Tibial nerve (tissue), 4 donors: ENCODE data around the gene CCDC70. TPM values are rescaled to one million over a fixed set of nuclear protein-coding genes. Genes with fewer than 3 reads are reported as not detected.

Source experiments
- DNase-seq, 2 donors: peaks; one replicate each; pipeline ENCODE4 v3.0.0-alpha.2; 2019; ENCODE audit warnings: low spot score in 2 of 2
- H3K27ac ChIP-seq, 4 donors: fragments of 200-600 bp; sonication (generic) in 3 of 4; one replicate each; pipeline ENCODE4 v1.5.1; 2017 to 2019; ENCODE audit warnings: mild to moderate bottlenecking in 1 of 4
- H3K27me3 ChIP-seq, 2 donors: fragments of 200-600 bp; sonication (generic) in 1 of 2; one replicate each; pipeline versions ENCODE4 v1.5.1 to v1.6.0; 2017 to 2019
- H3K36me3 ChIP-seq, 3 donors: fragments of 200-600 bp; sonication (generic); one replicate each; pipeline ENCODE4 v1.5.1; 2018 to 2019
- H3K4me1 ChIP-seq, 4 donors: fragments of 200-600 bp; sonication (generic) in 3 of 4; one replicate each; pipeline ENCODE4 v1.5.1; 2017 to 2019
- H3K4me3 ChIP-seq, 4 donors: fragments of 200-600 bp; sonication (generic) in 3 of 4; one replicate each; pipeline ENCODE4 v1.5.1; 2017 to 2019; ENCODE audit warnings: mild to moderate bottlenecking in 1 of 4, moderate library complexity in 1 of 4
- H3K9me3 ChIP-seq, 4 donors: fragments of 200-600 bp; sonication (generic) in 3 of 4; one replicate each; pipeline ENCODE4 v1.5.1; 2017 to 2019
- EP300 ChIP-seq, 2 donors: sonication (generic); formaldehyde crosslinking; IDR thresholded peaks; one replicate each; pipeline ENCODE4 v1.6.1; 2017; ENCODE audit warnings: antibody characterized with exemption in 2 of 2, mild to moderate bottlenecking in 1 of 2
- POLR2A ChIP-seq, 2 donors: fragments of 450-650 bp; IDR thresholded peaks; one replicate each; pipeline ENCODE4 v1.6.1; 2017; ENCODE audit warnings: antibody characterized with exemption in 2 of 2, mild to moderate bottlenecking in 2 of 2, moderate library complexity in 2 of 2
- WGBS, 2 donors: methylation state at CpG; one replicate each; pipeline ENCODE4 v1.1.5; 2018; 5-methylcytosine and 5-hydroxymethylcytosine counted together
- total RNA-seq, 4 donors: library from RNA; depleted of rRNA; stranded (reverse); fragments of >200 nt; gene quantifications; one replicate each; pipeline ENCODE4 v1.1.0, GENCODE V29; 2016
- TF ChIP-seq, protein P1 (sequence below), 5 experiments: fragments of 200-600 bp in 3 of 5; fragments of 450-650 bp in 2 of 5; sonication (generic) in 3 of 5; IDR thresholded peaks; one replicate each; pipeline ENCODE4 v1.5.1; 2016 to 2019; ENCODE audit warnings: antibody characterized with exemption in 5 of 5, mild to moderate bottlenecking in 3 of 5, moderate library complexity in 2 of 5

Gene CCDC70
- total RNA-seq, 4 donors from 2014 or later, result not detected

DNA sequence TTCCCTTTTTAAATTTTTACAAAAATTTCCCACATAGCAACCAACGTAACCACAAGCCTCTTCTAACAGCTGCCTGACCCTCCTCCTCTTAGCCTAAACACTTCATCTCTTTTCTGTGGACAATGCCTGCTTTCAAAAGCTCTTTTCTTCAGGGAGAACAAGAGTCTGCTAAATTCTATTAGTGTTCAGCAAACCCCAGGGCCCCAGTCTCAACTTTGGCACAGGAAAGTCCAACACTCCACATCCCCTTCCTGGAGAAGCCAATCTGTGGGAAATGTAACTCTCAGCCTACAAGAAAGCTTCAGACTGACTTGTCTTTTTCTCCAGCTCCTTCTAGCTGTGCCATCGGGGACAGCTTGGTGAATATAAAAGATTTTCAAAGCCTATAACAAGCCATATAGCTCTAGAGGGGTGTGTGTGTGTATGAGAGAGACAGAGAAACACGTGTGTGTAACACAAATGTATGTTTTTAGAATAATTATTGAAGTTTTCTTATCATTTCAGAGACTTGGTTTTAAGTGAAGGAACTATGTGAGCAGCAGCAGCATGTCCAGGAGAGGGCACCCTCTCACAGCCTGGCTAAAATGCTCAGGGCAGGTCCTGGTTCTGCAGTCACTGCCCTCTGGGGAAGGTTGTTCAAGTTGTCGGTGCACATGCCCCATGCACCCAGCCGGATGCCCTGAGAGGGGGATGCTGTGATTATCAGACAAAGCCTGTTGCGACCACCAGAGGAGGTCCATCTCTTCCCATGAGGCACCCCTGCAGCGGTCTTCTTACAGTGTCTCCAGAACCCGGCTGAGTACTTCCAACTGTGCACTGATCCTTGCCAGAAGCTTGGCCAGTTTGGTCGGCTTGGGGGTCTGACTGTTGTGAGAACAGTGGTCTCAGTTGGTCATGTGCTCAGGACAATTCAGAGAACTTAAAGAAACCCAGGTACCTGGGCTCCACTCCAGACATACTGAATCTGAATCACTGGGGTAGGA, 34.4 kb downstream of the CCDC70 start:
- DNase-seq, result peak in 1 of 2 donors; percentile 40
- 24 to 29% methylated on average over 9 of the region's 9 CpGs for WGBS, 2 donors
- H3K4me3 ChIP-seq, result no peak overlapping the region

DNA sequence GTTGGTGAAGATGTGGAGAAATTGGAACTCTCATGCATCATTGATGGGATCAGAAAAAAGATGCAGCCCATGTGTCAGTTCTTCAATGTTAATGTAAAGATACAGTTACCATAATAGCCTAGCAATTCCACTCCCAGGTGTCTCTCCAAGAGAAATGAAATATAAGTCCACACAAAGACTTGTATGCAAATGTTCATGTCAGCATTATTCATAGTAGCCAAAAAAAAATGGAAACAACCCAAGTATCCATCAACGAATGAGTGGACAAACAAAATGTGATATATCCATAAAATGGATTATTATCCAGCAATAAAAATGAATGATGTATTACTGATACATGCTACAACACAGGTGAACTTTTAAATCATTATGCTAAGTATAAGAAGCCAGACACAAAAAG, 38.7 kb downstream of the CCDC70 start:
- Histone ChIP-seq H3K4me3 (no peak overlapping the region), H3K36me3 (no peaks in the 10 kb centered on the region), H3K27me3 (no peaks in the 10 kb centered on the region), H3K27ac (no peak overlapping the region), H3K4me1 (peaks cover 0 to 10% (median 0%) of the 10 kb centered on the region in 4 donors), H3K9me3 (no peaks in the 10 kb centered on the region)
- no peak for DNase-seq
- TF ChIP-seq POLR2A (IDR thresholded peaks at IDR 0.05) (no peak), EP300 (IDR thresholded peaks at IDR 0.05) (no peak)
- TF ChIP-seq, protein P1, sequence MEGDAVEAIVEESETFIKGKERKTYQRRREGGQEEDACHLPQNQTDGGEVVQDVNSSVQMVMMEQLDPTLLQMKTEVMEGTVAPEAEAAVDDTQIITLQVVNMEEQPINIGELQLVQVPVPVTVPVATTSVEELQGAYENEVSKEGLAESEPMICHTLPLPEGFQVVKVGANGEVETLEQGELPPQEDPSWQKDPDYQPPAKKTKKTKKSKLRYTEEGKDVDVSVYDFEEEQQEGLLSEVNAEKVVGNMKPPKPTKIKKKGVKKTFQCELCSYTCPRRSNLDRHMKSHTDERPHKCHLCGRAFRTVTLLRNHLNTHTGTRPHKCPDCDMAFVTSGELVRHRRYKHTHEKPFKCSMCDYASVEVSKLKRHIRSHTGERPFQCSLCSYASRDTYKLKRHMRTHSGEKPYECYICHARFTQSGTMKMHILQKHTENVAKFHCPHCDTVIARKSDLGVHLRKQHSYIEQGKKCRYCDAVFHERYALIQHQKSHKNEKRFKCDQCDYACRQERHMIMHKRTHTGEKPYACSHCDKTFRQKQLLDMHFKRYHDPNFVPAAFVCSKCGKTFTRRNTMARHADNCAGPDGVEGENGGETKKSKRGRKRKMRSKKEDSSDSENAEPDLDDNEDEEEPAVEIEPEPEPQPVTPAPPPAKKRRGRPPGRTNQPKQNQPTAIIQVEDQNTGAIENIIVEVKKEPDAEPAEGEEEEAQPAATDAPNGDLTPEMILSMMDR (IDR thresholded peaks at IDR 0.05), result no peak
- 83 to 93% methylated on average over 1 of the region's 1 CpG for WGBS, 2 donors

More for the DNA sequence above, 34.4 kb downstream of the CCDC70 start:
- H3K27ac ChIP-seq, result no peak overlapping the region
- no peaks in the 10 kb centered on the region for H3K9me3 ChIP-seq
- TF ChIP-seq, protein P1 (IDR thresholded peaks at IDR 0.05), result peak; percentile 41 to 52 (median 50)
- TF ChIP-seq POLR2A (IDR thresholded peaks at IDR 0.05), result no peak
- peaks cover 0 to 10% (median 0%) of the 10 kb centered on the region in 4 donors for H3K4me1 ChIP-seq
- no peaks in the 10 kb centered on the region for H3K36me3 ChIP-seq
- no peaks in the 10 kb centered on the region for H3K27me3 ChIP-seq

DNA sequence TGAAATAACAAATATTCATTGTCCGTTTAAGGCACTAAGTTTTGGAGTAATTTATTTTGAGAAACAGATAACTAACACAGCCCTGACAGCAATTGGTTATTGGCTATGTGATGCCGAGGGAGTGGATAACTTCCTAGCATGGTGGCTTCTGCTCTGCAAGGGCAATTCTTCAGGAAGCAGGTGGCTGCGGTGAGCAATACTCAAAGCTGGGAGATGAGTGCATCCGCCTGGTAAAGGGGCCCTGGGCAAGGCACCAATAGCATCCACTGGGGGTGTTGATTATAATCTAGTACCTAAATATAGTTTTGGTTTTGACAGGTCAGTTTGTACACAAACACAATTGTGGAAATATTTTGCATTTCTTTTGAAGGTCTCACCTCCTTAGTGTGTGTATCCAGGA, 41.0 kb downstream of the CCDC70 start:
- TF ChIP-seq, protein P1 (IDR thresholded peaks at IDR 0.05), result no peak
- TF ChIP-seq EP300 (IDR thresholded peaks at IDR 0.05) (no peak), POLR2A (IDR thresholded peaks at IDR 0.05) (no peak)
- no peaks in the 10 kb centered on the region for H3K36me3 ChIP-seq
- H3K4me1 ChIP-seq, result no peaks in the 10 kb centered on the region
- no peak overlapping the region for H3K4me3 ChIP-seq
- no peaks in the 10 kb centered on the region for H3K27me3 ChIP-seq
- 76 to 84% methylated on average over 4 of the region's 4 CpGs for WGBS, 2 donors
- H3K9me3 ChIP-seq, result no peaks in the 10 kb centered on the region
- H3K27ac ChIP-seq, result no peak overlapping the region
- DNase-seq, result no peak

DNA sequence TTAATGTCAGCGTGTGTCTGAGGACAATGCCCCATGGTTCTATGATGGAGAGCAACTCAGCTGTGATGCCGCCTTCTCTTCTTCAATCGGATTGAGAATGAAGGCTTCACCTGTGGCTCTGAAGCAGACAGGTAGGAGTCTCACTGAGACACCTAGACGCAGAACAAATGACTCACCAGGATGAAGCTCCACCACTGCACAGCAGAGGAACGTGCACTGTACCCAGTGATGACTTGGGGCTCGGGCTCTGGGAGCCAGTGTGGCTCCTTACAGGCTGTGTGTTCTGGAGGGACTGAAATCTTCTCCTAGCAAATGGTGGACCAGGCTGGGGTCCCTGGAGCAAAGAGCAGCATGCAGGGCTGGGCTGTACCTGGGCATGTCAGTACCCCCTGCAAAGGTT, 44.0 kb downstream of the CCDC70 start:
- Histone ChIP-seq H3K27ac (no peak overlapping the region), H3K4me3 (no peak overlapping the region), H3K4me1 (no peaks in the 10 kb centered on the region), H3K27me3 (no peaks in the 10 kb centered on the region), H3K36me3 (no peaks in the 10 kb centered on the region), H3K9me3 (no peaks in the 10 kb centered on the region)
- no peak for DNase-seq
- WGBS, 2 donors, result 85 to 87% methylated on average over 6 of the region's 6 CpGs
- TF ChIP-seq EP300 (IDR thresholded peaks at IDR 0.05) (no peak), POLR2A (IDR thresholded peaks at IDR 0.05) (no peak)
- TF ChIP-seq, protein P1 (IDR thresholded peaks at IDR 0.05), result no peak

DNA sequence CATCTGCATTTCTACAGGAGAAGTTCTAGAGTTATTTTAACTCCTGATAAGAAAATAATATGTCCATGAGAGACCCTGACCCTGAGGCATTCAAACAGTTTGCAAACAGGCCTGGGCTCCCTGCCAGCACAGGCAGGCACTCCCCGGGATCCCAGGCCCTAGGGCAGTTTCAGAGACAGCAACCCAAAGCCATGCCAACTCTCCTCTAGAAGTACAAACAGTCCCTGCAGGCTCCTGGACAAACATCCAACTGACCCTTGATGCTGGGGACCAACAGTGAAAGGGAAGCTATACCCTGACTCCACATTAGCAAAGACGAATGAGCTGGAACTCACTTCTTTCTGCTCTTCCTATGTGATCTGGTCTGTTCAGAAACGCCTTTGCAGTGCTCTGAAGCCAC, 44.8 kb downstream of the CCDC70 start:
- Histone ChIP-seq H3K36me3 (no peaks in the 10 kb centered on the region), H3K4me1 (no peaks in the 10 kb centered on the region), H3K27ac (no peak overlapping the region), H3K4me3 (no peak overlapping the region), H3K27me3 (no peaks in the 10 kb centered on the region), H3K9me3 (no peaks in the 10 kb centered on the region)
- WGBS, 2 donors, result 40 to 51% methylated on average over 3 of the region's 3 CpGs
- no peak for DNase-seq
- TF ChIP-seq EP300 (IDR thresholded peaks at IDR 0.05) (no peak), POLR2A (IDR thresholded peaks at IDR 0.05) (no peak)
- TF ChIP-seq, protein P1 (IDR thresholded peaks at IDR 0.05), result no peak
